Activated B cell treated with CpG ODN at 0.5 μM for 24 hours (primary cell): ENCODE data around the gene SOX10. TPM values are rescaled to one million over a fixed set of nuclear protein-coding genes. Genes with fewer than 3 reads are reported as not detected.

Experiments
- ATAC-seq: fragments of 200-7000 bp; cut with Tn5 transposase; one replicate; pipeline ENCODE4 v1.10.0; 2021; ENCODE audit warnings: low read depth, mild to moderate bottlenecking, moderate library complexity
- CTCF ChIA-PET: fragments of 350-600 bp; sonication (Branson Sonifier 250); formaldehyde crosslinking; loops from one replicate; lab custom pipeline; 2021; ENCODE audit warnings: antibody characterized with exemption; lab: Charles Lee
- POLR2A ChIA-PET: fragments of 350-600 bp; sonication (Branson Sonifier 250); formaldehyde crosslinking; loops from one replicate; lab custom pipeline; 2021; ENCODE audit warnings: antibody characterized with exemption; lab: Charles Lee
- DNase-seq: peaks from one replicate; pipeline ENCODE4 v3.0.0; 2022
- H3K27ac Mint-ChIP-seq: one replicate; pipeline ENCODE4 v1.8.0; 2020; ENCODE audit warnings: mixed read lengths
- H3K27me3 Mint-ChIP-seq: one replicate; pipeline ENCODE4 v1.8.0; 2021; ENCODE audit warnings: mixed read lengths
- H3K36me3 Mint-ChIP-seq: one replicate; pipeline ENCODE4 v1.8.0; 2021; ENCODE audit warnings: low read depth, mixed read lengths
- H3K4me1 Mint-ChIP-seq: one replicate; pipeline ENCODE4 v1.8.0; 2021; ENCODE audit warnings: mixed read lengths
- H3K4me3 Mint-ChIP-seq: one replicate; pipeline ENCODE4 v1.8.0; 2020; ENCODE audit warnings: mild to moderate bottlenecking, mixed read lengths
- H3K9me3 Mint-ChIP-seq: one replicate; pipeline ENCODE4 v1.8.0; 2020; ENCODE audit warnings: mixed read lengths
- intact Hi-C: fragments of 100-400 bp; cut with micrococcal nuclease; formaldehyde crosslinking; loops from one replicate; pipeline ENCODE4 v1.15.1; 2024
- total RNA-seq: library from RNA; stranded (reverse); gene quantifications from 2 replicates; pipeline ENCODE4 v1.2.3, GENCODE V29; 2022
- TF ChIP-seq, protein P1 (sequence below): fragments of 200-600 bp; IDR thresholded peaks from one replicate; pipeline ENCODE4 v1.8.0; 2022; ENCODE audit warnings: antibody characterized with exemption, mild to moderate bottlenecking

The SOX10 gene
- total RNA-seq, 1 donor from 2014 or later = not detected

DNA sequence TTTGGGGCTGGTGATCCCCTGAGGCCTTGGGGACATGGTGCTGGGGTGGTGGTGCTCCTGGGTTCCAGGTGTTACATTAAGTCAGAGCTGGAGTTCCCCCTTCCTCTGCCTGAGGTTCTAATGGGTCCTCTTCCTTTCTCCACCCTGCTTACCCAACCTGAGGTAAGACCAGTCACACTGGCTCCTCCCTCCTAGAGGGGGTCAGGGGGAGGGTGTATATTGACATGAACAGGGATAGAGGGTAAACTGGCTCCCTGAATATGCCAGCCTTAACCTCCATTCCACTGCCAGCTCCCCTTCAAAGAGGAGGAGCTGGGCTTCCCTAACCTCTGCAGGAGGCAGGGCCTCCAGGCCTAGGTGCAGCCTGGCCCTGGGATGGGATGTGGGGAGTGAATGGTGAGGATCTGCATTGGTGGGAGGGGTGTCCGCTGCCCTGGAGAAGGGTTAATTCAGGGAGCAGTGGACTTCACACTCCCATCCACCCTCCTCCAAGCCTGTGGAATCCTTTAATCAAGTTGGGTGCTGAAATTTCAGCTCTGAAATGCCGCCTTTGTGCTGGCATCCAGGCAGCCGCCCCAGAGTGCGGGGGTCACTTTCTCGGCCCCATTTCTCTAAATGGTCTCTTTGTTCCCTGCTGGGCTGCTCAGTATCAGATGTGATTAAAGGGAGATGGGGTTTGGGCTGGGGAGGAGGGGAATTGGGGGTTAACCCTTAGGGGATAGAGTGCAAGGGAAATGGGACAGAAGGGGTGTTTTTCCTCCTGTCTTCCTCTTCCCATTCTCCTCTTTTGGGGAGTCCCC is 15.7 kb downstream of the SOX10 start:
- intact Hi-C loops = no loop called here
- peaks cover 58% of the 10 kb centered on the region for H3K36me3 Mint-ChIP-seq
- no peak overlapping the region for H3K4me3 Mint-ChIP-seq

DNA sequence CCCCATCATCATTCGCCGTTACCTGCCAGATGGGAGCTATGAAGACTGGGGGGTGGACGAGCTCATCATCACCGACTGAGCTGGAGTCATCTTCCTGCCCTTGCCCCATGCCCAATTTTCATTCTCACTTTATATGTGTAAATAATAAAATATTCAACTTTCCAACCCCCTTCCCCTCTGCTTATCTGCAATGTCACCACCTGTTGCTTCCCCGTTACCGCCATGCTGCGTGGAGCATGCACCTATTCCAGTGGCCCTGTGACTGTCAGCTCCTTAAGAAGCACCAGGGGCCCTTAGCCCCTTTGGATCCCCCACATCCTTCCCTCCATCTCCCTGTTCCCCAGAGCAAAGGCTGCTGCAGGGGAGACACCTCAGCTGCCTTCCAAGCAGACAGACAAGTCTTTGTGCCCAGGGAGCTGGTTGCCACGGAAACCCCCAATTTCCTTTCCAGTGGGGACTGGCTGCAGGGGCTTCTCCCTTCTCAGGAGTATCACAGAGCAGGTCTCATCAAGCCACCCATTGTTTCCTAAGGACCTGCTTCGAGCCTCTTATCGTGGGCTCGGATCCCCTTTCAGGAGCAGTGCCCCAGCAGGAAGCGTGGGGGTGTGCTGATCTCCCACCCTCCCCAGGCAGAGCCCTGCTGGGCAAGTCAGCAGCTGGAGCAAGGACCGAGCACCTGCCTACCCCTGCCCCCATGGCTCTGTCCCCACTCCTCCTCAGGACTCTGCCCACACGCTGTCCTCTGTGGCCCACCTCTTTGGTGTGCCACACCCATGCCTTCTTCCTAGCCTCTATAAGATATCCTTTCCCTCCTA is 16.5 kb downstream of the SOX10 start:
- POLR2A ChIA-PET = interaction anchor here (0.6 kb wide), 1 partner anchor 1474 kb away, joined by 16 read pairs; no protein-coding TSS in a partner anchor
- CTCF ChIA-PET = interaction anchor here (0.6 to 1.3 kb wide), 2 partner anchors 62 to 93 kb away, joined by 3 to 6 read pairs; partner anchors contain the start of gene MICALL1
- H3K36me3 Mint-ChIP-seq = peaks cover 55% of the 10 kb centered on the region
- ATAC-seq (no peak), DNase-seq (no peak)
- TF ChIP-seq, protein P1, sequence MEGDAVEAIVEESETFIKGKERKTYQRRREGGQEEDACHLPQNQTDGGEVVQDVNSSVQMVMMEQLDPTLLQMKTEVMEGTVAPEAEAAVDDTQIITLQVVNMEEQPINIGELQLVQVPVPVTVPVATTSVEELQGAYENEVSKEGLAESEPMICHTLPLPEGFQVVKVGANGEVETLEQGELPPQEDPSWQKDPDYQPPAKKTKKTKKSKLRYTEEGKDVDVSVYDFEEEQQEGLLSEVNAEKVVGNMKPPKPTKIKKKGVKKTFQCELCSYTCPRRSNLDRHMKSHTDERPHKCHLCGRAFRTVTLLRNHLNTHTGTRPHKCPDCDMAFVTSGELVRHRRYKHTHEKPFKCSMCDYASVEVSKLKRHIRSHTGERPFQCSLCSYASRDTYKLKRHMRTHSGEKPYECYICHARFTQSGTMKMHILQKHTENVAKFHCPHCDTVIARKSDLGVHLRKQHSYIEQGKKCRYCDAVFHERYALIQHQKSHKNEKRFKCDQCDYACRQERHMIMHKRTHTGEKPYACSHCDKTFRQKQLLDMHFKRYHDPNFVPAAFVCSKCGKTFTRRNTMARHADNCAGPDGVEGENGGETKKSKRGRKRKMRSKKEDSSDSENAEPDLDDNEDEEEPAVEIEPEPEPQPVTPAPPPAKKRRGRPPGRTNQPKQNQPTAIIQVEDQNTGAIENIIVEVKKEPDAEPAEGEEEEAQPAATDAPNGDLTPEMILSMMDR = no peak
- no peaks in the 10 kb centered on the region for H3K4me1 Mint-ChIP-seq
- no peaks in the 10 kb centered on the region for H3K27me3 Mint-ChIP-seq
- intact Hi-C loops = no loop called here
- H3K27ac Mint-ChIP-seq = no peak overlapping the region
- H3K9me3 Mint-ChIP-seq = no peaks in the 10 kb centered on the region
- no peak overlapping the region for H3K4me3 Mint-ChIP-seq

More for the DNA sequence above, 15.7 kb downstream of the SOX10 start:
- H3K27me3 Mint-ChIP-seq = no peaks in the 10 kb centered on the region
- no peak overlapping the region for H3K27ac Mint-ChIP-seq
- TF ChIP-seq, protein P1 = no peak
- DNase-seq = no peak
- H3K4me1 Mint-ChIP-seq = no peaks in the 10 kb centered on the region
- POLR2A ChIA-PET = interaction anchor here (0.6 kb wide), 1 partner anchor 1473 kb away, joined by 16 read pairs; no protein-coding TSS in a partner anchor
- CTCF ChIA-PET = interaction anchor here (1.3 kb wide), 1 partner anchor 63 kb away, joined by 6 read pairs; the partner anchor contains the start of gene MICALL1
- H3K9me3 Mint-ChIP-seq = no peaks in the 10 kb centered on the region
- ATAC-seq = no peak

DNA sequence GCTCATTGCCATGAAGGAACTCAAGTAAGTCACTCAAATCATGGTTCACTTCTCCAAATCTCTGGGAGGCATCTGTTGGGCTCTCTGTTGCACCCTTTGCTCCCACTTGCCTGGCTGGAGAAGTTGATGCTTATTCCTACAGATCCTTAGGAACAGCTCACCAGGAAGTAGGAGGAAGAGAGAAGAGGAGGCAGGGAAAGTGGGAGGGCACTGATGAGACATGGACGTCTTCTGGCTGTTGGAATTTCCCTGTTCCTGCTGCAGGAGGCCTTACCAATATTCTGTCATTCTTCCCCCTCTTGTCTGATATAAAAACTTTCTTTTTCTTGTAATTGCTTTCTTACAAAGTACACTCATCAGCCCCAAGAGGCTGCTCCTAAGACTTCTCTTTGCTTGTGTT is 17.2 kb downstream of the SOX10 start:
- Mint-ChIP-seq H3K9me3 (no peaks in the 10 kb centered on the region), H3K4me1 (no peaks in the 10 kb centered on the region), H3K4me3 (no peak overlapping the region), H3K27ac (no peak overlapping the region), H3K36me3 (peaks cover 54% of the 10 kb centered on the region), H3K27me3 (no peaks in the 10 kb centered on the region)
- POLR2A ChIA-PET = no interaction called here
- intact Hi-C loops = no loop called here
- ATAC-seq (no peak), DNase-seq (no peak)
- TF ChIP-seq, protein P1 = no peak
- CTCF ChIA-PET = interaction anchor here (1.3 kb wide), 1 partner anchor 61 kb away, joined by 6 read pairs; the partner anchor contains the start of gene MICALL1

DNA sequence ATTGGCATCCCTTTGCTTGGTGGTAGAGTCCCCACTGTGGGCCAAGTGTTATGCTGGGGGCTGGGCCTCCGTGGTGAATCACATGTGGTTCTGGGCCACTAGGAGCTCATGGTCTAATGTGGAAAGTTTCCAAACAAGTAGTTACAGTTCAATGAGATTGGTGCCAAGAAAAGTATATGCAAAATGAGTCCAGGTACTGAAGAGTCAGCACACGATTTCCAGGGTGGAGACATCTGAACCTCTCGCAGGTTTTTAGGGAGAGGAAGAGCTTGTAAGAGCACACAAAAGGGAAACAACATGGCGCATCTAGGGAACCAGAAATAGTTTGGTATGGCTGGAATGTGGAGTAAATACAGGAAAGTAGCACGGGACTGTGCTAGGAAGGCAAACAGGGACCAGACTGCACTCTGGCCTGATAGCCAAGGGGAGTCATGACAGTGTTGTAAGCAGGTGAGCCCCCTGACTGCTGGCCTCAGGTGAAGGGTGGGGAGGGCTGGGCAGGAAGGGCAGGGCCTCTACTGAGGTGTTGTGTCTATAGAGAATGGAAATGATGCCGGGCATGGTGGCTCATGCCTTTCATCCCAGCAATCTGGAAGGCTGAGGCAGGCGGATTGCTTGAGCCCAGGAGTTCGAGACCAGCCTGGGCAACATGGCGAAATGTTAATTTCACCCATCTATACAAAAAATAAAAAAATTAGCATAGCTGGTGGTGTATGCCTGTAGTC is 18.3 kb downstream of the SOX10 start:
- no peak overlapping the region for H3K27ac Mint-ChIP-seq
- POLR2A ChIA-PET = interaction anchor here (1.7 kb wide), 1 partner anchor 12 kb away, joined by 4 read pairs; the partner anchor contains the start of genes C22orf23 and POLR2F
- CTCF ChIA-PET = interaction anchor here (0.8 to 1.8 kb wide), 9 partner anchors 9 to 359 kb away, joined by 3 to 10 read pairs (median 4); partner anchors contain the start of genes MICALL1 and PDXP
- intact Hi-C loops = loop anchor here (1.0 kb wide), 3 partner anchors 60 to 358 kb away; partner anchors contain the start of genes GGA1 and MICALL1
- peaks cover 61% of the 10 kb centered on the region for H3K36me3 Mint-ChIP-seq
- ATAC-seq = no peak
- no peaks in the 10 kb centered on the region for H3K4me1 Mint-ChIP-seq
- TF ChIP-seq, protein P1 = no peak
- no peaks in the 10 kb centered on the region for H3K27me3 Mint-ChIP-seq
- no peak overlapping the region for H3K4me3 Mint-ChIP-seq
- DNase-seq = no peak
- H3K9me3 Mint-ChIP-seq = no peaks in the 10 kb centered on the region
